HFF-Myc (cell line): ENCODE data around the gene SYCE1L.
"Not testable (repeated sequence)": the region's sequence is repeated elsewhere in the genome, so short reads cannot be mapped to it uniquely, and the experiment has no call there.

ENCODE experiments used
- DNase-seq: peaks from one replicate; pipeline ENCODE4 v3.0.0-alpha.2; 2011; ENCODE audit warnings: low read depth; ENCODE audit errors: extremely low read depth
- H3K4me3 ChIP-seq: replicated peaks from 2 replicates; pipeline ENCODE4 v1.5.1; 2011; ENCODE audit warnings: low read depth, mild to moderate bottlenecking, control low read depth, low read length
- CTCF ChIP-seq: IDR thresholded peaks from 2 replicates; pipeline ENCODE4 v1.5.1; 2012; ENCODE audit warnings: mild to moderate bottlenecking, low read depth, low read length, control low read depth; ENCODE audit errors: missing control alignments

Gene SYCE1L

DNA sequence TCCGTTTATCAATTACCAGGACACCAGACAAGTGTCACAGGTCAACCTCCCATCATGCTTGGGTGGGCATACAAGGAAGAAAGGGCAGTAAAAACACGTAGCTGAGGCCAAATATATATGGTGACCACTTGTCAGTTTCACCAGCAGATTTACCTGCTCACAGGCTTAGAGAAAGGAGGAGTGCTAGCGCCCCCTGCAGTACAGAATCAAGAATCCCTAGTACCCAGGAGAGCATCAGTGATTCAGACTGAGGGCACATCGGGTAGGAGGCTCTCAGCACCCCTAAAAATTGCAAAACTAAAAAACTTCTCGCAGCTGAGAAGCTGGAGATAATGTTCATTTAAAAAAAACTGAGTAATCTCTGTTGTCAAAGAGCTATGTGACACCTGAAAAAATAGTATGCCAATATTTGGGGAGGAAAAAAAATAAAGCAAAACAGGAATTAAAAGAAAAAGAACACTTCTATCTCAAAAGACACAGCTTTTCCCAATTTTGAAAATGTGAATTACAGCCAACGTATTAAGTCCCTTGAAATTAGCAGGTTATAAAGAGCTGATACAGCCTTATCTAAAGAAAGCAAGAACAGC is 29.5 kb upstream of the SYCE1L start:
- peak; percentile 12 for DNase-seq
- TF ChIP-seq CTCF, result peak; percentile 72
- no peak overlapping the region for H3K4me3 ChIP-seq

DNA sequence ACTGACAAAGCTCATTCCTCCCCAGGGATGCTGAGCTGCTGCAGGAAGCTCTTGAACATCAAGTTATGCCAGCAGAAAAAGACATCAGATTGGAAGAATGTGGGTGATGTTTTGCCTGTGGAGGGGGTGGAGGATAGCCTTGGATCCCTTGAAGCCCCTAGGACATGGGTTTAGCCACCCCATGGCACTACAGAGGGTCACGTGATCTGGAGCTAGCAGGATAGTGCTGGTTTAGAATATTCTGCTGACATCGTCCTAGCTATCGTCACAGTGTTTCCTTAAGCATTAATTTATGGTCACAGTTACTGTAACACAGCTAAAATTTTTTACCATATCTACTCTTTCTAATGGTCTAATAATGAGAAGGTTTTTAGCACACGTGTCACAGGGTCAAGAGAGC is 28.4 kb upstream of the SYCE1L start:
- H3K4me3 ChIP-seq, result no peak overlapping the region
- DNase-seq, result no peak
- TF ChIP-seq CTCF, result no peak

GRCh38 chr16:77171745-77172635 is 27.2 kb upstream of the SYCE1L start:
- peak; percentile 62 for TF ChIP-seq CTCF
- DNase-seq, result peak; percentile 41
- no peak overlapping the region for H3K4me3 ChIP-seq

GRCh38 chr16:77172951-77173350 is 26.3 kb upstream of the SYCE1L start:
- no peak for DNase-seq
- TF ChIP-seq CTCF, result no peak
- no peak overlapping the region for H3K4me3 ChIP-seq

DNA sequence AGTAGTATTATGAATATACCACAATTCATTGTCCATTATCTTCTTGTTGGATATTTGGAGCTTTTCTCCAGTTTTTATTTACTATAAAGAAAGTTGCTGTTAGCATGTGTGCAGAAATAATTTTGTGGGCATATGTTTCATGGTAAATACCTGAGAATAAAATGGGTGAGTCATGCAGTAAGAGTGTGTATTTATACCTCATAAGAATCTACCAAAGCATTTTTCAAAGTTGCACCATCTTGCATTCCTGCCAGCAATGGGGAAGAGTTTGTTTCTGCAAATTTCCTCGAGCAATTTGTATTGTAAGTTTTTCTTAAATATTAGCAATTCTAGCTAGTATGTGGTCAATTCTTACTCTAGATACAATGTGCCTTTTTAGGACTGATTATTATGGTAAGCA is 16.1 kb upstream of the SYCE1L start:
- no peak for DNase-seq
- no peak overlapping the region for H3K4me3 ChIP-seq
- no peak for TF ChIP-seq CTCF

DNA sequence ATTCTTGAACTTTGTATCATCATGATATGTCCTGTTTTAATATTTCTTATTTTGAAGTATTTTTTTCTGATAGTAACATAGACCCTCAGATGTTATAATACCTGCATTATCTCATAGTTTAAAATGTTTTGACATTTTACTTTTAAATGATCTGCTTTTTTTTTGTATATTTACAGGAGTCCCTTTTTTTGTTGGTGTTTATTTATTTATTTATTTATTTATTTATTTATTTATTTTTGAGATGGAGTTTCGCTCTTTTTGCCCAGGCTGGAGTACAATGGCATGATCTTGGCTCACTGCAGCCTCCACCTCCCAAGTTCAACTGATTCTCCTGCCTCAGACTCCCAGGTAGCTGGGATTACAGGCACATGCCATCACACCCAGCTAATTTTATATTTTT is 12.9 kb upstream of the SYCE1L start:
- H3K4me3 ChIP-seq, DNase-seq: not testable (repeated sequence)

- TF ChIP-seq CTCF, result no peak
- H3K4me3 ChIP-seq, result peak overlapping the region; percentile 78
- DNase-seq, result no peak
Measured at GRCh38 chr16:77190190-77190477, 9.1 kb upstream of the SYCE1L start.
